ENCODE data around the gene SLC25A25. TPM values are rescaled to one million over a fixed set of nuclear protein-coding genes. Genes with fewer than 3 reads are reported as not detected.
"Not testable (repeated sequence)": the region's sequence is repeated elsewhere in the genome, so short reads cannot be mapped to it uniquely, and the experiment has no call there.

SLC25A25 gene
- total and polyA plus RNA-seq, 2 of the 8 experiments (the other 6 are each of a cell fraction or from before 2014, with no cell fraction given): 6.5 to 18.5 TPM

GRCh38 chr9:128111726-128112125 lies 43.7 kb downstream of the SLC25A25 start:
- not testable (repeated sequence) for H3K23ac ChIP-seq (ENCODE audit: insufficient read length); H3K4me1 ChIP-seq (replicated peaks in 1 of 4; ENCODE audit: control insufficient read depth in 3 of 4, insufficient read depth in 4 of 4, low read length in 3 of 4); H4K20me1 ChIP-seq (replicated peaks in 1 of 2; ENCODE audit: control insufficient read depth in 1 of 2, insufficient read depth in 2 of 2, low read length in 2 of 2); FAIRE-seq; H3K14ac ChIP-seq (ENCODE audit: insufficient read length); H2AFZ ChIP-seq (ENCODE audit: low read length); H4K5ac ChIP-seq (ENCODE audit: insufficient read length, low read depth, low read length); H3K4ac ChIP-seq (replicated peaks; ENCODE audit: insufficient read length, low read depth, low read length); H2BK20ac ChIP-seq (ENCODE audit: low read length); H3K23me2 ChIP-seq (ENCODE audit: low read depth, low read length); H2BK120ac ChIP-seq (replicated peaks; ENCODE audit: low read depth, low read length); H4K91ac ChIP-seq (replicated peaks; ENCODE audit: insufficient read length, low read length); H2BK5ac ChIP-seq (ENCODE audit: low read depth, low read length); DNase-seq (ENCODE audit: low read depth in 1 of 2, low spot score in 2 of 2); H3K9ac ChIP-seq (replicated peaks in 1 of 4; ENCODE audit: extremely low read depth in 1 of 4, low read depth in 3 of 4, low read length in 3 of 4); H3K79me2 ChIP-seq (ENCODE audit: control insufficient read depth in 1 of 2, insufficient read depth in 2 of 2, low read length in 2 of 2); H2BK12ac ChIP-seq (ENCODE audit: low read depth, low read length); H3K56ac ChIP-seq (replicated peaks; ENCODE audit: insufficient read length, low read depth, low read length); H4K8ac ChIP-seq (ENCODE audit: extremely low read depth, insufficient read depth, low read length); H3K4me3 ChIP-seq (ENCODE audit: extremely low read depth in 1 of 4, insufficient read depth in 2 of 4, low read depth in 3 of 4, low read length in 4 of 4); H3K79me1 ChIP-seq (ENCODE audit: low read depth, low read length); H2BK15ac ChIP-seq (ENCODE audit: low read length); H3K9me3 ChIP-seq (ENCODE audit: insufficient read depth in 2 of 2, low read depth in 1 of 2, low read length in 1 of 2); H3K27me3 ChIP-seq (replicated peaks in 1 of 4; ENCODE audit: control insufficient read depth in 3 of 4, extremely low read depth in 1 of 4, insufficient read depth in 3 of 4, low read length in 3 of 4); H3K4me2 ChIP-seq (ENCODE audit: insufficient read depth in 1 of 2, low read depth in 2 of 2, low read length in 2 of 2); H2AK5ac ChIP-seq (ENCODE audit: low read depth, low read length); H3K18ac ChIP-seq (ENCODE audit: extremely low read depth, low read length); H3K27ac ChIP-seq (ENCODE audit: low read depth, low read length)
- peaks cover 3 to 16% (median 14%) of the 10 kb centered on the region in 4 experiments for H3K36me3 ChIP-seq (ENCODE audit: control insufficient read depth in 2 of 4, insufficient read depth in 4 of 4, low read length in 3 of 4)
- ChIA-PET POLR2A (ENCODE audit: partially characterized antibody) (interaction anchor here (1.5 to 5.7 kb wide), 2 partner anchors 12 to 131 kb away, joined by 4 to 47 read pairs; partner anchors contain the start of gene EEIG1), CTCF (ENCODE audit: partially characterized antibody) (interaction anchor here (1.0 to 9.1 kb wide), 3 partner anchors 11 to 169 kb away, joined by 5 to 114 read pairs (median 7); no protein-coding TSS in a partner anchor)
- WGBS, 2 experiments (ENCODE audit: extremely low coverage in 1 of 2, insufficient coverage in 1 of 2, insufficient read length in 1 of 2, insufficient replicate concordance in 2 of 2, low coverage in 1 of 2, low lambda C conversion rate in 2 of 2, missing lambda C conversion rate in 1 of 2): 90% methylated on average over 12 of the region's 12 CpGs; no CpG with 5 or more reads in 1 of the 2 experiments
